ENCODE measurements around the gene JAZF1.

Gene JAZF1

DNA sequence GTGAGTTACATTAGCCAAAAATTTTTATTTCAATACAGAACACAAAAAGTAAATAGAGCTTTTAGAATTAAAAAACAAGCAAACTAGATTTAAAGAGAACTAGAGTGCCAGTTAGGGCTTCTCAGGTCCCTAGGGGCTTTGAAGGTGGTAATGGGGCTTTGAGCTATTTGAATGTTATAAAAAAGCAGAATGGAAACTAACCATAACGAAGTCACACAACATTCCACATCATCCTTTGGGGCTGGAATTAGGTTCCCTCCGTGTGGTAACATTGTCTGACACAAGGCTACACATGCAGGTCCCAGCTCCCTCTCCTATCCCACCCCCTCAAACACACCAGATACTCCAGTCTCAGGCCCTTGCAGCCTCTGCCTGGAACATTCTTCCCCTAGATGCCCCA is 15.3 kb downstream of the JAZF1 start:
- DNase-seq = no peak

DNA sequence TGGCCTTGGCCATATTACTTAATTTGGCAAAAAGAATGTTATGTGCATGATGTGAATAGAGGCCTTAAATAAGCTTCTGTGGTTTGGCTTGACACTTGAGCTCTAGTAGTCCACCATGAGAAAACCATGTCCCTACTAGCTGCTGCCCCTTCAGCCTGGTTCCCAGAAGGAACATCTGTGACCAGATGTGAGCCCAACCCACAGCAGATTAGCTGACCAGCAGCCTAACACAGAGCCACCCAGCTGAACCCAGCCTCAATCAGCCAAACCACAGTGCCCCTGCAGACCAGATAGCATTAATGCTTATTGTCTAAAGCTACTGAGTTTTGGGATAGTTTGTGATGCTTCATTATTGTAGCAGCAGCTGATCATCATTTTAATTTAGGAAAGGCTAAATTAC is 16.6 kb downstream of the JAZF1 start:
- no peak for DNase-seq

DNA sequence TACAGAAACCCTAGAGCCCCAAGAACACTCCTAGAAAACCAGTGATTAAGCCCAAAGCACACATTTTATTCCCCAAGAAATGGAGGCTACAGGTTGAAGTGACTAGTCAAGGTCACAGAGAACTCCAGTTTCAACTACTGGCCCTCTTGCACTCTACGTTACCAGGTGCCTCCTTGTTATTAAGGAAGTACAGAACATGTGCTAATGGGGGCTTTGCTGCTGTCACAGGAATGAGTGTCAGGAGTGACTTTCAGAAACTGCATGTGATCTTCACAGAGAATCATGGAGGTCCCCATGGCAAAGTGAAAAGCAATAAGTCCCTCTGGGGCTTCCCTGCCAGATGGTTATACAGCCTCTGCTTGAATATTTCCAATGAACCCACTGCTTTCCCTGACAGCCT is 19.3 kb downstream of the JAZF1 start:
- no peak for DNase-seq

DNA sequence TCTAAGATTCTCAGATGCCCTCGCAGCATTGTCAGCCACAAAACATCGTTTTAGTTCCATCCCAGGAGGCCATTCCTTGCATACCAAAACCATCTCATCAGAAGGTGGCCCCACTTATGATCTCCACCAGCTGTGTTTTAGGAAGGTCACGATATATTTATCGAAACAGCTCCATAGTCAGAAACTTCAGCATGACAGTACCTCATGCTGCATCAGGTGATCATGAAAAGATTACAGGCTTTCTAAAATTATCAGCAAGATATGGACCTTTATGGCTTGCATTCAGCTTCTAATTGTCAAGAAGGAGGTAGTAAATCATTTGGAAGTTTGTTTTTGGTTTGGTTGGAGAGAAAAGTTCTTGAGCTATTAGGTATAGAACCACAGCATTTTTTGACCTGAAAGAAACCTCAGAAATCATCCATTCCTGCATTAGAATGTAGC is 20.0 kb downstream of the JAZF1 start:
- DNase-seq = no peak

DNA sequence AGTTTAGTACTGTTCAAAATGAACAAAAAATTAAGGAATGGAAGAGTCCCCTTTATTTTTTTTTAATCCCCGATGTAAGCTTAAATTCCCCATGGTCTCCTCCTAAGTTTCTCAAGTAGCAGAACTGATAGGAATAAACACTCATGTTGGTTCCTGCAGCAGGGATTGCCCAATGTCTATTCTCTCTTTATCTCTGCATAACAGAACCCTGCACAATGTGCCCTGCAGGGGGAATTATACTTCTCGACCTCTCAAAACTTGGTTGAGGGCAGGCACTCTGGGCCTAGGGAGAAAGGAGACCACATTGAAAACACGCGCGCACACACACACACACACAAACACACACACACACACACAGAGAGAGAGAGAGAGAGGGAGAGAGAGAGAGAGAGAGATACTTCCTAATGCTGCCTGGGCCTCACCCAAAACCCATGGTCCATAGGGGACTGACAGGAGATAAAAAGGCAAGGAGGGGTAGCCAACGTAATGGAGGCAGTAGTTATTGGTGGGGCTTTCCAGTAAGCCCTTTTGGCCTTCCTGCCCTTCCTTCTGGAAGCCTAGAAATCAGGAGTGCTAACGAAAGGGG is 22.7 kb downstream of the JAZF1 start:
- DNase-seq = no peak

DNA sequence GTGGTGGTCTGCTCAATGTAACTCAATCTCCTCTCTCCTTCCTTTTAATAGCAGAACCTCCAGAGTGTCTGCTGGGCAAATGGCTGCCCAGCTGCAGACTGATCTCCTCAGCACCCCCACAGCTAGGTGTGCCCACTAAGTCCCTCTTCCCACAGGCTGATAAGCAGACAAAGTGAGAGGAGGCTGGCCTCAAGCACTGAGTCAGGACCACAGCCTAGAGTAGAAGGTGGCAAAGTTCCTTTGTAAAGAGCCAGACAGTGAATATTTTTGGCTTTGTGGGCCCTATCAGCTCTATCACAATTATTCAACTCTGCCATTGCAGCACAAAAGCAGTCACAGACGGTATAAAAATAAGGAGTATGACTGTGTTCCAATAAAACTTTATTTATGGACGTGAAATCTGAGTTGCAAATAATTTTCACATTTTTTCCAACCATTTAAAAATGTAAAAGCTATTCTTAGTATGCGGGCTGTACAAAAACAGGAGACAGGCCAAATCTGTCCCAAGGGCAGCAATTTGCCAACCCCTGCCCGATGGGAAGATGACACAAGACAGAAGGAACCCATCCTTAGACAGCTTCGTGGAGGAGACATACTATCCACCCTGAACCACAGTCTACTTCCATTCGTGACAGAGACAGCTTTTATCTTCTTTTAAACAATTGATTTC is 23.4 kb downstream of the JAZF1 start:
- no peak for DNase-seq

DNA sequence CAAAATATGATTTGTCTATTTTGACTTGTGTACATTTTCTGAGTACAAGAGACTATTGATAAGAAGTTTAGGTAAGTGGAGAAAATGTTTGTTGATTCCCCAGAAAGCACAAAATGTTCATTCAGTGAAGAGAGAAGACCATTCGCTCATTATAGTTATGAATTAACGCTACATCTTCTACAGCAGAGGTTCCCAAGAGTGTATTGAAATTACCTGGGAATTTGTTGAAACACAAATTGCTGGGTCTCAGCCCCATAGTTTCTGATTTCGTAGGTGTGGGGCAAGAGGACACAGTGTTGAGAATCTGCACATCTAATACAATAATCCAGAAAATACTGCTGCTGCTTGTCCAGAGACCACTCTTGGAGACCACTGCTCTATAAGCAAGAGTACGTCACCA is 24.2 kb downstream of the JAZF1 start:
- DNase-seq = no peak

DNA sequence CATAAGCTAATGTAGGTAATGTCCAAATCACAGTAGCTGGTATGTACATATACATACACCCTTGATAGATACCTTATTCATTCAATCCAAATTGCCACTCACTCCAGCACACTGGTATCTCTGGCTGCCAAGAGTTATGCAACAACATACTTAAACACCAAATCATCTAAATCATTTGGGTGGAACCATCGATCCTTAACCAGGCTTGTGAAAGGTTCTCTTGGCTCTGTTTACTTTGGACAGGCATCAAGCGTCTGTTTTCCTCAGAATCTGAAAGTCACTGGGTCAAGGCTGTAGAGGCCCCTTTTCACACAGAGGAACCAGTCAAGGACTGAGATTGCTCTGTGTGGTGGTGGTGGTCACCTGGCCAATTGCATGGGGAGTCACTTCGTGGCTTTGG is 24.6 kb downstream of the JAZF1 start:
- DNase-seq = no peak

DNA sequence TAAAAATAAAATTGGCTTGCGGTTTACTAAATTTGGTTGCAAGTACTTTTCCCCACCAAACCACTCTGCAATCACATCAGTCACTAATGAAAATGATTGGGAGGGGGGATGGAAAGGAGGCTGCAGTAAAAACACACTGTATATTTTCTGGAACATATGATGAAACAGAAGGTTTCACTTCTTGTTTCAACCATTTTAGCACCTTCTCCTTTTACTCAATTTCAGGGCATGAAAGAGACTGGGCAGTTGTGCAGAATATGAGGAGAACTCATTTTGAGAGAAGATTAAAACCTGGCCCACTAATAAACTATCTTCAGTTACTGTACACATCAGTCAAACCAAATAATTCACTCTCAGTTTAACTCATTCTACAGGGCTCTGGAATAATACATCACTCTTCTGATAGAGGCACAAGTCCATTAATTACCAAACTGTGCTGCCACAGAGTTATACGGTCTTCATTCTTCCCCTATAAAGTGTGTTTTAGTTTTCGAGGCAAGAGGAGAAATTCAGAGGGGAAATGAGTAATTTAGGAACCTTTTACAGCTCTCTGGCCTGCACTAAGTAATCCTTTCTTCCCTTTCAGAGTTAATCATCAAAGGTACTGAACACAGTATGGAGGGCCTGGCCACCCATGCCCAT is 25.5 kb downstream of the JAZF1 start:
- peak; percentile 24 for DNase-seq

DNA sequence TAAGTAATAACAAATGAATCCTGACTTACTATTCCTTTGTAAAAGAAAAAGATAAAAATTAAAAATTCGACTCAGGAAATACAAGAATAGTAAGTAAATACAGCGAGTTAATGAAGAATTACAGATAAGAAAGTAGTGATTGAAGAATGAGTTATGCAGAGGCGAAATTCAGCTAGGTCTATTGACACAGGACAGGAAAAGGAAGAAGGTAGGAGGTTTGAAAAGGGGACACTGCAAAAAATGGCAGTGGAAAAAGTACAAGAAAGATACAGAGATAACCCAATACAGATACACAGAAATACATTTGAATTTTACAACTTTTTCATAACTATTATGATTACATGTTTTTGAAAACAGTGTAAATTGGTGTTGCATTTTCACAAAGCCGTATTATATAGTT is 28.0 kb downstream of the JAZF1 start:
- no peak for DNase-seq

DNA sequence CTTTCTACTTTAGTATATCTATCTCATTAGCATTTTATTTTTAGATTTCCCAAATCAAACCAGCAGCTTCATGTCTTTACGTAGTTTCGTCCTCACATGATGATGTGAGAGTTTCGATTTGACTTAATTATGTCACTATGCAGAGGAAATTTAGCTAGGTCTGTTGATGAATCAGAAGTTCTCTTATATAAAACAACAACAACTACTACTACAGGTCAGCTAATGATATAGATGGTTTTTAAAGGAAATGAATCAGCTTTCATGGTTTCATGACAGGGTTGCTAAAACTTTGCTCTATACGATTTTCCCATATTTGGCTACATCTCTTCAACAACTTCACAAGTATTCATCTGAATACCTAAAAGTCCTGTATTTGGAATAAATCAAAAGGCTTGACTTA is 28.6 kb downstream of the JAZF1 start:
- no peak for DNase-seq

DNA sequence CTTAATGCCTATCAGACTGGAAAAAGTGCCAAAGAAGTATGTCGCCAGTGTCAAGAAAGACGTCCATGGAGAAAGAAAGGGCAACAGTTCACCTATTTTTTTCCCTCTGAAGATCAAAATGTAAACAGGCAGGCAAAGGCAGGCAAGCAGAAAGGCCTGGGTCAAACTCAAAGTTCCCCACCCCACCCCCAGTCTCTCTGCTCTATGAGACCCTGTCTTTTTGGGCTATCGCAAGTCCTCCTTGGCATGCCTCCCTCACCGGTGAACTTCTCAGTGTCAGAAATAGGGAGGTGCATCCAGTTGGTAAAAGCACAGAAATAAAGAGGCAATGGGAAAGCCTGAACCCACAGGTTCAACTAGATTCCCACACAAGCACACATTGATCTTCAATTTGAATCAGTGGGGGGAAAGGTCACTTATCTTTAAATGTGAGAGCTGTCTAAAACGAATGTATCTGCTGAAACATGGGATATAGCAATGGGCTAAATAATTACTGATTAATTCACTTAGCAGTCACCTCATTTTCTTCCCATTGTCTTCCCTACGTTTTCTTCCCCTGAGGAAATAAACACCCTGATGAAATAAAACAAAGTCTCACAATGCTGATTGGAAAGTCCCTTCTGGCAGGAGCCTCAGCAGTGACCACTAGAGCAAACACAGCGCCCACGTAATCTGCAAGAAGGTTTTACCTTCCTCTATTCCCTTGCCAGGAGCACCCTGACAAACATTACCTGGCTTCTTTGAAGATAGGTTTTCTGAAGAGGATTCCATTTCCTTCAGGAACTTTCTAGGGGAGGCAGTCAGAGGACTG is 31.1 kb downstream of the JAZF1 start:
- DNase-seq = no peak

DNA sequence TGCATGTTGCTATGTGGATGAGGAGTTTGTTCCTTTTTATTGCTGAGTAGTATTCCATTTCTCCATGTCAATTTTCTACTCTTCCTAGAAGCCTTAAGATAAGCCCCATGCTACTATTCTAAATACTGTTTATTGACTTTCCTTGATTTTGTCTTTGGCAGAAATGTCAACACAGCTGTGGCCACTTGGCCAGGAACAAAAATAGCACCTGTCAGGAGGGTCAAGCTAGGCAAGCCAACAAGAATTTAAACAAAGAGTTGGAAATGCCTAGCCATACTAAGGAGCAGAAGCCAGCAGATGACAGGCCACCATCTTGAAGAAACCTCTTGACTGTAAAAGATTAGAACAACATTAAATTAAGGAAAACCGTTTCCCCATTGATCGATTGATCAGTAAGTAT is 34.7 kb downstream of the JAZF1 start:
- DNase-seq = no peak

DNA sequence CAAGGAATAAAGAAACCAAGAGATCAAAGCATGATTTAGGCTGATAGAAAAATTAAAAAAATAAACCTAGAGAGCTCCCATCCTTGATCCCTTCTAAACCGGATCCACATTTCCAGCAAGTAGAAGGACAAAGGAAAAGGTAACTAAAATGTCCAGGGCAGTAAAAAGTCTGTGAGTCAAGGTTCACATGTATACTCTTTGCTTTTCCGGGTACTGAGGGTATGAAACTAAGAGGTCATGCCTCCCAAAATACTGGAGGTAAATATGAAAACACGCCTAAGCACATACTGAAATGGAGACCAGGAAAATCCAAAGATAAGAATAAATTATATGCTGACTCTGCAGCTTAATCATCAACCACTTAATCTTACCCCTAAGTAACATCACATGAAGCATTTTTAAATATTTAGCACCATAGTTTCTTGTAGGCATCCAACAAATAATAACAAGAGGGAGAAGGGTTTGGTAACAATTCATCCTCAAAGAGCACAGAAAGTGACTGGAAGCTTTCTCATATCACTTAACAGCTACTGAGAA is 35.4 kb downstream of the JAZF1 start:
- DNase-seq = no peak

DNA sequence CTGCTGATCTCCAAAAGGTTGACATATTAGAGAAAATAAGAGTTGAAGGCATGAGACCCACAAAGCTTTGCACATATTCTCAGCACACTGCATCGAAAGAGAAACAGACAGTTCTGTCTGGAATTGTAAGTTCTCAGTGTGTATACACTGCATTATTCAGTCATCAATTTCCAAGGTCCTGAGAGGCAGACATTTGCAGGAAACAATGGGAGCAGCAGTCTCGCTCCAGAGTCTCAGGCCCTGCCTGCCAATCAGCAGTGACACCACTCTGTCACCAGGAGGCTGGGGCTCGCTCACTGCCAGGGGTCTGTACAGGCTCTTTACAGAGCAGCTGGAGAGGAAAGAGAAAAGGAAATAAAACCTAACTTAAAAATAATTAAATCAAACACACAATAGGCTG is 36.3 kb downstream of the JAZF1 start:
- DNase-seq = no peak

DNA sequence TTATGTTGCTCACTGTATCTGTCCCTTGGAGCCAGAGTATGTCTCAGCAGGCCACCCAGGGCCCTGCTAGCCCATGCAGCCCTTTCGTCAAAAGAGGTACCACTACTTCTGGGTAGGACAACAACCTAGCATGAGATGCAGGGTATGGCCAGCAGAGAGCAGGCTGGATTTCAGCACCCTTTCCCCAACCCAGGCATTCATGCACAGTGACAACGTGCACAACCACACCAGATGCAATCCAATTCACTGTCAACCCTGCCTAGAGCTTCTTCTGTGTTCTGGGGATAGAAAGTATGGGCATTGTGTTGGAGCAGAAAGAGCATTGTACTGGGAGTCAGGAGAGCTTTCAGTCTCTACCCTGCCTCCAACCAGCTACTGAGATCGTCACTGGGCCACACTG is 37.9 kb downstream of the JAZF1 start:
- no peak for DNase-seq

DNA sequence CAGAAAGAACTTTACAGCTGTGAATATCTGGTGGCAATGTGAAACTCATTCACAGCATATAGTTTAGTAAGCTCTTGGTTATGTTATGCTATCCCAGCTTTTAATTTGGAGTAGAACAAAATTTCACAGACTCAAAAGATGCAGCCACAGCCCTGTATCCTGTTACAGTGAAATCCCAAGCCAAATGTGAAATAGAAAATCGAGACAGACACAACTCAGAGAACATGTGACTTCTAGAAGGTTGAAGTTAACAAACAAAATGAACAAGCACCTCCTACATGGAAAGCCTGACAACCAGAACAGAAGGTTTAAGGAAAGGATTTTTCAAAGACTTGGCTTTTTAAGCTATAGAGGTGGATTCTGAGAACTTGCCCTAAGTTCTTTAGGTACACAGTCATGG is 39.6 kb downstream of the JAZF1 start:
- DNase-seq = no peak

DNA sequence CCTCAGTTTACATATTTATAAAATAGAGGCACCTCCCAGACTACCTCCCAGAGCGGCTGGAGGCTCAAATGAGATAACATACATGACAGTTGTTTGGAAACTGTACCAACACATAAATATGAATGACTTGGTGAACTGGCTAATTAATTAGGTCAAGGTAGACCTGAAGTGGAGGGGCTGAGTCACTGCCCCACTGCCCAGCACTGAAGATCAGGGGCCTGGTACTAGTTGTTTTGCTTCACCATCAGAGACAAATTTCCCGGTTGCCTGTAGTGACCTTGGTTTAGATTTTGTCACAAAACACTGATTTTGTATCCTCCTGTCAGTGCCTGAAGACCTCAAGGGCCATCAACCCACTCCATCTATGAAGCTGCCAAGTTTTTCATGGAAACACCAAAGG is 41.8 kb downstream of the JAZF1 start:
- DNase-seq = no peak

DNA sequence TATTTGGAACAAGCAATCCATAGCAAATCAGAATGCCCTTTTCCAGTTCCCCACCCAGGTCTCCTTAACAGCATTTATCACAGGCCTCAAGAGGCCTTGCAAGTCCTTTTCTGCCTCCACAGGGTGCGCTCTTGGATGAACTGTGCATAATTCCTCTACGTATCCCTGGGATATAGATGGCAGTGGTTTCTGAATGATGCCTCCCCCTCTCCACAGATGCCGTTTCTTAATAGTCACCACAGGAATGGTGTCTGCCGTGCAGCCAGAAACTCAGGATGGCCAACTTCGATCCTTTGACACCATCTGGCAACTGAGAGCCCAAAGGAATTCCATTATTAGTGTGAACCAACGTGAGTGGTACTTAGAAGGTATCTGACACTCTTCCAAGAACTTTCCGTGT is 43.1 kb downstream of the JAZF1 start:
- DNase-seq = no peak

DNA sequence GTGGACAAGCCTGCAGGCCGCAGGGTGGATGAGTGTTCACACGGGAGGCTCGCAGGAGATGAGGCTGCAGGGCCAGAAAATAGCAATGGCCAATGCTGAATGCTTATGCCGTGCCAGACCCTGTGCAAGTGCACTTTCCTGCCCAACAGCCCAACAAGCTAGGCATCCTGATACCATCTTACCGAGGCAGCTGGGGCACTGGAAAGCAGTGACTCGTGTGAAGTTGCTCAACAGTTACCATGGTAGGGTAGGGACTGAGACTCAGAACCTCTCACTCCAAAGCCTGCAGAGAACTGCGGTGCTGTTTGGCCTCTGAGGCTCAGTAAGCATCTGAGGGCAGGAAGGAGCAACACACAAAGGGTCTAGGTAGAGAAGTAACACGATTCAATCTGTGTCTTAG is 43.7 kb downstream of the JAZF1 start:
- DNase-seq = peak; percentile 20

DNA sequence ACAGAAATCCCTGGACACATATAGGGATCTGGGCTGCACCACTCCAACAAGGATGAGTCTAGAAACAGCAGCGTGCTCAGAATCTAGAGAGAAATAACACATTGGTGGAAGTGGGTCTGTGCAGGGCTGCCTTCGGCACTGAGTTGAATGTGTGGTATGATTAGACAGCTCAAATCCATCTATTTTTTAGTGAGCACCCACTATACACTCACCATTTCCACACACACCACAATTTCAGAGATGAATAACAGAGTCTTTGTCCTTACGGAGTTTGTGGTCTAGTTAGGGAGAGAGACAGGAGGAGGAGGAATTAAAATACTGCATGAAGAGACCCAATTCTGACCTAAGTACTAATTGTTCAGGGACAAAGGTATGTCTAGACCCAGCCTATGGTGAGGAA is 44.2 kb downstream of the JAZF1 start:
- DNase-seq = peak; percentile 19

DNA sequence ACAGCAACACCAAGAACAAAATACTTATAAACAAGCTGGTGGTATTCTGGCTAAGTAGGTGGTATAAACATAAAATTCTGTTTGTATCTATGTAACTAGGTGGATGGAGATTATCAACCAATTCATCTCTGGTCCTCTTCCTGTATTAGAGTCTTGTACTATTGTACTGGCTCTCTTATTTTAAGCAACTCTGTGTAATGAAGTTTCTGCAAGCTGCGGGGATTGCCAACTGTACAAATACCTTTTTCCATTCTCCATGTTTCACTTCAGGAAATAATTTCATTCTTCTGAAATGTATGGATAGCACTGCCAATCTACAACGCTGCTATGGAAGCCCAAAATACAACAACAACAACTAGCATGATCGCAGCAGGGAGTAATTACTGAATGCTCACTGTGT is 44.8 kb downstream of the JAZF1 start:
- DNase-seq = no peak

DNA sequence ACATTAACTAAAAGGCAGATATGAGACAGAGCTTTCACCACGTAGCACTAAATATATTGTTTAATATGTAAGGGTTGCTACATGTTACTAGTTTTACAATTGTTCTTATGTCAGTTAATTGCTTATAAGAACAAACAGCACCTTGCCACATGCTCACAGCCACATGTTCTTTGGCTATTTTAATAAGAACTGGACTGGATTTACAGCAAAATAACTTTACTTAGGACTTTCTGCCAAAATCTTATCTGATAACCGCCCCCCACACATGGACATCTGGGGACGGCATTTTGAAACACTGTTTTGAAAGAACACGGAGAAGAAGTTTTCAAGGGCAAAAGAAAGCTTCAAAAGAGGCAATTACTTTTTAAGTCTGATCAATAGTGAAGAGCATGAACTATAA is 45.3 kb downstream of the JAZF1 start:
- DNase-seq = no peak

DNA sequence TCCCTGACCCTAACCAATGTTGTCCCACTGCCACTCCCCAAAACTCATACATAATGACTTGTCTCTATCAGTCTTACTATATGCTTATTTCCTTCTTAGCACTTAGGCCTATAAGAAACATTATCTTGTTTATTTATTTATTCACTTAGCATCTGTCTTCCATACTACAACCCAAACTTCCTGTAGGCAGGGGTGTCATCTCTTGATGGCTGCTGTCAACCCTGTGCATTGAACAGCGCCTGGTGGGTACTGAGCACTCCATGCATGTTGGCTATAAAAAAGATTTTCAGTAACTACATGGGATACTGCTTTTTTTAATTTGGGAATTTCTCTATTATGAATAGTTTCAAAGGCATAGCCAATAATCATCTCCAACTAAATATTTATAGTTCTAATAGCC is 46.7 kb downstream of the JAZF1 start:
- DNase-seq = no peak

All from stimulated activated CD4-positive, alpha-beta T cell treated with anti-CD3 and anti-CD28 coated beads, Interleukin-15, amount 100 ng/mL, for 24 hours (primary cell).